22Rv1 (cell line): ENCODE data around the gene PRCP.

Experiments used
- H3K27ac ChIP-seq: fragments of 450-650 bp; 2 replicates; pipeline ENCODE4 v1.5.1; 2017
- CTCF ChIP-seq: fragments of 450-650 bp; IDR thresholded peaks from 2 replicates; pipeline ENCODE4 v1.5.1; 2017; ENCODE audit warnings: mild to moderate bottlenecking
- ZFX ChIP-seq: fragments of 450-650 bp; IDR thresholded peaks from 2 replicates; pipeline ENCODE4 v1.6.1; 2017; ENCODE audit warnings: antibody characterized with exemption, borderline replicate concordance

PRCP gene

GRCh38 chr11:82811369-82811768 lies 88.9 kb downstream of the PRCP start:
- TF ChIP-seq ZFX (no peak), CTCF (no peak)
- H3K27ac ChIP-seq: no peak overlapping the region

GRCh38 chr11:82810738-82811137 lies 89.5 kb downstream of the PRCP start:
- no peak for TF ChIP-seq CTCF
- no peak for TF ChIP-seq ZFX
- H3K27ac ChIP-seq: no peak overlapping the region

GRCh38 chr11:82810326-82810725 lies 89.9 kb downstream of the PRCP start:
- TF ChIP-seq ZFX (no peak), CTCF (no peak)
- no peak overlapping the region for H3K27ac ChIP-seq

- TF ChIP-seq ZFX (no peak), CTCF (no peak)
- H3K27ac ChIP-seq: no peak overlapping the region
Observed at GRCh38 chr11:82807646-82808045, 92.6 kb downstream of the PRCP start.

GRCh38 chr11:82802710-82803109 lies 97.5 kb downstream of the PRCP start:
- H3K27ac ChIP-seq: no peak overlapping the region
- no peak for TF ChIP-seq CTCF
- TF ChIP-seq ZFX: no peak

- TF ChIP-seq ZFX: no peak
- no peak for TF ChIP-seq CTCF
- no peak overlapping the region for H3K27ac ChIP-seq
Observed at GRCh38 chr11:82796998-82797961, 103.0 kb downstream of the PRCP start.

- H3K27ac ChIP-seq: no peak overlapping the region
- TF ChIP-seq ZFX: no peak
Observed at GRCh38 chr11:82794490-82794889, 105.7 kb downstream of the PRCP start.
